ENCODE measurements around the gene PTCH2. TPM values are rescaled to one million over a fixed set of nuclear protein-coding genes. Genes with fewer than 3 reads are reported as not detected.

The PTCH2 gene
- total RNA-seq, 1 experiment from 2014 or later: 0.48 TPM

GRCh38 chr1:44808938-44809917 lies 33.8 kb downstream of the PTCH2 start:
- peaks cover 19% of the 10 kb centered on the region for H3K36me3 Mint-ChIP-seq (ENCODE audit: insufficient read depth, unreplicated experiment)
- peak in 1 of 2 experiments; percentile 36 for DNase-seq
- H3K27ac Mint-ChIP-seq (ENCODE audit: unreplicated experiment): peak overlapping the region; percentile 99
- no peaks in the 10 kb centered on the region for H3K27me3 ChIP-seq (replicated peaks; ENCODE audit: control insufficient read depth, insufficient read depth, low read length)
- no peak overlapping the region for H3K4me3 Mint-ChIP-seq (ENCODE audit: unreplicated experiment)
- peaks cover 18% of the 10 kb centered on the region for H3K4me1 Mint-ChIP-seq (ENCODE audit: low read depth, unreplicated experiment)
- CTCF ChIA-PET: interaction anchor here (0.9 to 1.9 kb wide), 3 partner anchors 9 to 18 kb away, joined by 3 to 13 read pairs (median 6); partner anchors contain the start of gene PLK3
- intact Hi-C loops (cut with micrococcal nuclease; ENCODE audit: unreplicated experiment): no loop called here
- POLR2A ChIA-PET: interaction anchor here (0.5 to 2.7 kb wide), 6 partner anchors 9 to 494 kb away, joined by 3 to 25 read pairs (median 7); partner anchors contain the start of genes PLK3, RNU5D-1 and RPS8
- H3K9me3 ChIP-seq: no peaks in the 10 kb centered on the region
- H3K4me1 ChIP-seq: peaks cover 46% of the 10 kb centered on the region
- no peaks in the 10 kb centered on the region for H3K9me3 Mint-ChIP-seq (ENCODE audit: unreplicated experiment)
- H3K27me3 Mint-ChIP-seq (ENCODE audit: insufficient read depth, unreplicated experiment): no peaks in the 10 kb centered on the region
- no peak overlapping the region for H3K4me3 ChIP-seq (ENCODE audit: low read depth, low read length)
- no peaks in the 10 kb centered on the region for H3K36me3 ChIP-seq (ENCODE audit: control insufficient read depth, insufficient read depth, low read length)
- BruUV-seq (replicated peaks): no TSS peak
- no peak for TF ChIP-seq CTCF (IDR thresholded peaks at IDR 0.05; ENCODE audit: insufficient read depth in 1 of 2, low read depth in 1 of 2, low read length in 1 of 2, severe bottlenecking in 1 of 2, unreplicated experiment in 1 of 2)

- Mint-ChIP-seq H3K27ac (ENCODE audit: unreplicated experiment) (peak within 1 kb of the TSS; percentile 99), H3K27me3 (ENCODE audit: insufficient read depth, unreplicated experiment) (no peaks in the 10 kb centered on the region), H3K36me3 (ENCODE audit: insufficient read depth, unreplicated experiment) (peaks cover 19% of the 10 kb centered on the region), H3K4me3 (ENCODE audit: unreplicated experiment) (peak within 1 kb of the TSS; percentile 53), H3K4me1 (ENCODE audit: low read depth, unreplicated experiment) (peaks cover 18% of the 10 kb centered on the region), H3K9me3 (ENCODE audit: unreplicated experiment) (no peaks in the 10 kb centered on the region)
- BruUV-seq (replicated peaks): no TSS peak
- intact Hi-C loops (cut with micrococcal nuclease; ENCODE audit: unreplicated experiment): no loop called here
- ChIA-PET CTCF (interaction anchor here (0.9 to 1.9 kb wide), 3 partner anchors 8 to 17 kb away, joined by 3 to 13 read pairs (median 6); partner anchors contain the start of gene PLK3), POLR2A (interaction anchor here (0.5 to 2.7 kb wide), 5 partner anchors 8 to 495 kb away, joined by 3 to 25 read pairs (median 6); partner anchors contain the start of genes PLK3 and RPS8)
- H3K4me1 ChIP-seq: peaks cover 45% of the 10 kb centered on the region
- no peaks in the 10 kb centered on the region for H3K9me3 ChIP-seq
- H3K4me3 ChIP-seq (ENCODE audit: low read depth, low read length): no peak within 1 kb of the TSS
- H3K36me3 ChIP-seq (ENCODE audit: control insufficient read depth, insufficient read depth, low read length): no peaks in the 10 kb centered on the region
- TF ChIP-seq CTCF (IDR thresholded peaks at IDR 0.05; ENCODE audit: insufficient read depth in 1 of 2, low read depth in 1 of 2, low read length in 1 of 2, severe bottlenecking in 1 of 2, unreplicated experiment in 1 of 2): no peak
- no peaks in the 10 kb centered on the region for H3K27me3 ChIP-seq (replicated peaks; ENCODE audit: control insufficient read depth, insufficient read depth, low read length)
- peak in 1 of 2 experiments; percentile 34 for DNase-seq
Observed at GRCh38 chr1:44808063-44808937, 34.8 kb downstream of the PTCH2 start, which contains the start of gene BTBD19. Gene BTBD19 (plus strand): TSS chr1:44808523. CDS start chr1:44808821, 298 bp downstream.

Data from Caco-2 (cell line).